Loucy (cell line): Measurements from ENCODE around the gene SCN7A.

Experiments
- EZH2phosphoT487 ChIP-seq: fragments of 200-600 bp; IDR thresholded peaks from 2 replicates; pipeline ENCODE4 v1.6.1; 2018; ENCODE audit warnings: antibody characterized with exemption, mild to moderate bottlenecking, moderate library complexity, borderline replicate concordance
- TF ChIP-seq, protein P1 (sequence below): fragments of 200-600 bp; sonication (generic); conservative IDR thresholded peaks from 2 replicates; pipeline ENCODE4 v1.5.1; 2014; ENCODE audit warnings: mild to moderate bottlenecking, antibody characterized with exemption, low read length

DNA sequence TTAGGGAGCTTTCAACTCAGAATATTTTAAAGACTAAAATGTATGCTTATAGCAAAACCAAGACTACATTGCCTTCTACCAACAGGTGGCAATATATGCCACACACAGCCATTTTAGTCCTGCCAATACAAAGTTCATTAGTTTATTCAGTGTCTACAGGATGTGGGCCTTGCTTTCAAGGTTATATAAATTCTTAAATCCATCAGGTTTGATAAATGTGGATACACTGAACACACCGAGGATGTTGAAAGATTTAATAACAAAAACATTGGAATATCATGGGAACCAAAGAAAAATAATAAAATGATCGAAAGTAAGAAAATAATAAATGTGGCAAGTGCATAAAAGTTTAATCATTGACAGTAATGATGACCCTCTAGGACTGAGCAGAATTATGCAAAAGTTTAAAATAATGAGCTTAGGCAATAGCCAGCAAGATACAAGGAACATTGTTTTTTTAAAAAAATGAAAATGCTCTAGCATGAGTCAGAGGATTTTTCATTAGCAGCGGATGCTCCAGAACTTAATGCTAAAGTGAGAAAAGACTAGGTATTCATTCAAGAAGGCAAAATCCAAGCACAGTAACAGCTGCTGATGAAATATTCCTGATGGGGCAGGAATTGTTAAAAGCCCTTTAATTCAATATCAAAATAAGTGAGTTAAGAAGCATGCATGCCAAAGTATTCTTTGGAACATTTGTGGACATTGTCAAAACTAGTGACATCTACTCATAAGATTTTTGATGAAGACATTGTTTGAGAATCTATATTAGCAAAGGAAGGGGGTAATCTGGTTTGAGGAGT lies 132.5 kb downstream of the SCN7A start:
- TF ChIP-seq, protein P1, sequence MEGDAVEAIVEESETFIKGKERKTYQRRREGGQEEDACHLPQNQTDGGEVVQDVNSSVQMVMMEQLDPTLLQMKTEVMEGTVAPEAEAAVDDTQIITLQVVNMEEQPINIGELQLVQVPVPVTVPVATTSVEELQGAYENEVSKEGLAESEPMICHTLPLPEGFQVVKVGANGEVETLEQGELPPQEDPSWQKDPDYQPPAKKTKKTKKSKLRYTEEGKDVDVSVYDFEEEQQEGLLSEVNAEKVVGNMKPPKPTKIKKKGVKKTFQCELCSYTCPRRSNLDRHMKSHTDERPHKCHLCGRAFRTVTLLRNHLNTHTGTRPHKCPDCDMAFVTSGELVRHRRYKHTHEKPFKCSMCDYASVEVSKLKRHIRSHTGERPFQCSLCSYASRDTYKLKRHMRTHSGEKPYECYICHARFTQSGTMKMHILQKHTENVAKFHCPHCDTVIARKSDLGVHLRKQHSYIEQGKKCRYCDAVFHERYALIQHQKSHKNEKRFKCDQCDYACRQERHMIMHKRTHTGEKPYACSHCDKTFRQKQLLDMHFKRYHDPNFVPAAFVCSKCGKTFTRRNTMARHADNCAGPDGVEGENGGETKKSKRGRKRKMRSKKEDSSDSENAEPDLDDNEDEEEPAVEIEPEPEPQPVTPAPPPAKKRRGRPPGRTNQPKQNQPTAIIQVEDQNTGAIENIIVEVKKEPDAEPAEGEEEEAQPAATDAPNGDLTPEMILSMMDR, result peak; percentile 83
- no peak for TF ChIP-seq EZH2phosphoT487
